Motor neuron (in vitro differentiated cells): ENCODE data around the gene F11. TPM values are rescaled to one million over a fixed set of nuclear protein-coding genes. Genes with fewer than 3 reads are reported as not detected.
"Not testable (repeated sequence)": the region's sequence is repeated elsewhere in the genome, so short reads cannot be mapped to it uniquely, and the experiment has no call there.

ENCODE experiments used
- ATAC-seq, 8 experiments: fragments of 200-7000 bp; cut with Tn5 transposase; replicated peaks in 6 of 8; 2 replicates each; pipeline ENCODE4 v1.8.0; 2021; ENCODE audit warnings: mild to moderate bottlenecking in 8 of 8, moderate library complexity in 8 of 8
- H3K27ac ChIP-seq, 2 donors: fragments of 250-450 bp; sonication (Bioruptor Pico); 2 replicates each; pipeline ENCODE4 v1.9.0; 2021; ENCODE audit warnings: antibody characterized with exemption in 2 of 2, mild to moderate bottlenecking in 2 of 2, moderate library complexity in 1 of 2
- H3K4me1 ChIP-seq, 2 donors: fragments of 250-450 bp; sonication (Bioruptor Pico); replicated peaks in 1 of 2; 2 replicates each; pipeline ENCODE4 v1.6.1; 2021; ENCODE audit warnings: antibody characterized with exemption in 2 of 2, mild to moderate bottlenecking in 2 of 2, moderate library complexity in 1 of 2
- H3K4me3 ChIP-seq, 5 donors: fragments of 250-450 bp; sonication (Bioruptor Pico); 2 replicates each; pipeline ENCODE4 v1.9.0; 2021; ENCODE audit warnings: antibody characterized with exemption in 5 of 5, mild to moderate bottlenecking in 5 of 5, moderate library complexity in 4 of 5
- WGBS, 10 experiments: fragments of 450-650 bp; shearing (Covaris generic); methylation state at CpG; one replicate each; pipeline ENCODE4 v1.0.0; 2022; 5-methylcytosine and 5-hydroxymethylcytosine counted together
- in situ Hi-C, 9 experiments: fragments of 400-800 bp; cut with MboI; loops; one replicate each; pipeline ENCODE4 v1.15.0; 2021; ENCODE audit warnings: low sequenced_read_pairs in 9 of 9, low pct_unique_long_range_greater_than_20kb in 2 of 9; ENCODE audit not compliant: unreplicated experiment in 9 of 9
- total RNA-seq, 8 experiments: library from RNA; unstranded; fragments of 300-600 nt; gene quantifications; 2 replicates each; pipeline versions ENCODE4 v1.2.3 to v1.2.4, GENCODE V29; 2022

F11 gene
- total RNA-seq, 8 experiments from 2014 or later = 0.21 to 1.2 (median 0.26) TPM; not detected in 2

DNA sequence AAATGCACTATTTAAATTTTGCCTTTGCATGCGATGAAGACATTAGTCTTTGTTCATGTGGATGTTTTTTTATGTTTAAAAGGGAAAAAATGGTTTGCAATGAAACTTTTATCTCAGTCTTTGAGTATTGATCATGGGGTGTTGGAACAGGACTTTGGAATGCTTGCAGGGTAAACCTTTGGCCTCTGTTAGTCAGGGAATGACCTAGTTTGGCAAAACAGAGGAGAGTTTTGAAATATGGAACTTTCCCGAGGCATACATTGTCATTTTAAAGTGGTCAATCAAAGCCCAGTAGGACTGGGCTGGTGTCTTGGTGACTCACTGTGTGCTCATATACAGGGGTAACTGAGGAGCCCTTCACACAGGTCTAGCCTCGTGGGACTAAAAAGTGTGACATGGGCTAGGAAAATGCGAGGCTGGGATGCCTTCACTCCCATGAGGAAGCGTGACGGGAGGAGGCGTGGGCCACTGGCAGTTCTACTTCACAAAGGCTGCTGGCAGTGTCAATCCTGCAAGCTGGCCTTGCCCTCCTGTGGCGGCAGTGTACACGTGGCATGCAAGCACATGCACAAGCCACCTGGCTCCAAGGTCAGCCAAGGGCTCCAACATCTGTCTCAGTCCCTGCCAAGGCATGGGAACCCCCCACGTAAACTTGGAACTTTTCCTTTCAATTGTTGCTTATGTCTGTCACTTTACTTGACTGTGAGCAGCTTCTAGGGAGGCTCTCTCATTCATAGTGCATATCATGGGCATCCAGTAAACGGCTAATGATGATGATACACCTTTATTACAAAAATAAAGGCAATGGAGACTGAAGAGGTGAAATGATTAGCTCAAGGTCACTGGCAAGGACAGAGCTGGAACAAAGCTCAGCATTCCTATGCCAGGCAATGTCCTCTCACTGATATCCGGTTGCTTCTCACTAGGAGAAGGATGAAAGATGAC lies 5.2 kb upstream of the F11 start:
- ATAC-seq = peak in 1 of 8 experiments; percentile 33
- H3K4me1 ChIP-seq = peaks cover 5 to 6% of the 10 kb centered on the region in 2 donors
- in situ Hi-C loops = no loop called here

DNA sequence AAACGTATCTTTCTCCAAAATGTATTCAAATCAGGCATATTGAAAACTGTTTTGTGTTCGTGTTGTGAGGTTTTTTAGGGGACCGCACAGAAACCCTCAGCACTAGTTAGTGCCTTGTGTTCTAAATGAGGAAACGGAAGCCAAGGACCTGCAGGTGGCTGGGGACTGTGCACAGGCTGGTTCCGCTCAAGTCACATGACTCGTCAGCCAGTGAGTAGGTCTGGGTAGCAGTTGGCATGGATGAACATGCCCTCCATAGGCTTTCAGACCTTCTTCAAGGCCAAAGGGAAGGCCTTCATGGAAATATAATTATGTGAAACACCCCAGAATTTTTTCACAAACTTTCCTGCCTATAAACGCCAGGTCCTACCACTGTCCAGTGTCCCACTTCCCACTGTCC lies 1.3 kb upstream of the F11 start:
- WGBS, 10 experiments = 19 to 100% (median 68%) methylated on average over 2 to 6 of the region's 7 CpGs; no CpG with 5 or more reads in 4 of the 10 experiments
- Histone ChIP-seq H3K4me1 (peaks cover 8 to 21% of the 10 kb centered on the region in 2 donors), H3K27ac (no peak overlapping the region), H3K4me3 (no peak overlapping the region)
- ATAC-seq = no peak
- in situ Hi-C loops = no loop called here

More for the DNA sequence above, 5.2 kb upstream of the F11 start:
- Histone ChIP-seq H3K27ac (no peak overlapping the region), H3K4me3 (no peak overlapping the region)
- 13 to 93% (median 79%) methylated on average over 2 to 9 of the region's 12 CpGs; no CpG with 5 or more reads in 1 of the 10 experiments for WGBS, 10 experiments

DNA sequence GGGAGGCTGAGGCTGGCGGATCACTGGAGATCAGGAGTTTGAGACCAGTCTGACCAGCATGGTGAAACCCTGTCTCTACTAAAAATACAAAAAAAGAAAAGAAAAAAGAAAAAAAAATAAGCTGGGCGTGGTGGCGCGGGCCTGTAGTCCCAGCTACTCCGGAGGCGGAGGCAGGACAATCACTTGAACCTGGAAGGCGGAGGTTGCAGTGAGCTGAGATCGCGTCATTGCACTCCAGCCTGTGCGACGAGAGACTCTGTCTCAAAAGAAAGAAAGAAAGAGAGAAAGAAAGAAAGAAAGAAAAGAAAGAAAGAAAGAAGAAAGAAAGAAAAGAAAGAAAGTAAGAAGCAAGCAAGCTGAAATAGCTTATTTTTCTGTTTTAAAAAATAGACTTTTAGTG lies 739 bp upstream of the F11 start:
- peaks cover 8 to 21% of the 10 kb centered on the region in 2 donors for H3K4me1 ChIP-seq
- ATAC-seq, in situ Hi-C loops, H3K4me3 ChIP-seq: not testable (repeated sequence)
- peak overlapping the region in 1 of 2 donors; percentile 40 for H3K27ac ChIP-seq
- WGBS, 10 experiments = 61 to 91% (median 78%) methylated on average over 6 to 11 of the region's 11 CpGs

DNA sequence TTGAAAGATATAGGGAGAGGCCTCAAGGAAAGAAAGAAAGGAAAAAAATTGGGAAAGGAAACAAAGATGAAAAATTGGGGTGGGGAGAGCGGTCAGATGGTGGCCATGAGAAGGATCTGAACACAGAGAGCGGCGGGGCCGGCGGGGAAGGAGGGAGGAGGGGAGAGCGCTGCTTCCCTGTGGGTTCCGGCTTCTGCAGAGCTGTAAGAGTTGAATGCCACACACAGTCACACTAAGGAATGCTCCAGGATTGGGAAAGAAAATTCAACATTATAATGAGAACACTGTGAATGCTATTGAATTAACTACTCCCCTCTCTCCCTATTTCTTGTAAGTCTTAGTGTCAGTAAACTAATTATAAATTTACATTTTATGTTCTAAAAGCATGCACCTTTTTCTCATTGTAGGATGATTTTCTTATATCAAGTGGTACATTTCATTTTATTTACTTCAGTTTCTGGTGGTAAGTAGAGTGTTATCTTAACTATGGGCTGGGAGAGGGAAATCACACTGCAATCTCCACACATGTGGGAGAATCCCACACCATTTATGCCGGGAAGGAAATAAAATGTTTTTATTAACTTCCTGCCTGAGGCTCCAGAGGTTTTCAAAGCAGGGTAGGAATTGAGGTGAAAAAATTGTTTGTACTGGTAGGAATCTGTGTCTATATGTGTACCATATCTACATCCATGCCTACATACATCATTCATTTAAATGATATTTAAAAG lies 904 bp downstream of the F11 start:
- peak in 7 of 8 experiments; percentile 25 to 100 (median 94) for ATAC-seq
- Histone ChIP-seq H3K27ac (peak overlapping the region in 1 of 2 donors; percentile 61), H3K4me1 (peaks cover 8 to 21% of the 10 kb centered on the region in 2 donors), H3K4me3 (peak overlapping the region; percentile 14 to 33 (median 26))
- WGBS, 10 experiments = 0 to 50% (median 15%) methylated on average over 1 to 7 of the region's 8 CpGs; no CpG with 5 or more reads in 1 of the 10 experiments
- in situ Hi-C loops = no loop called here

DNA sequence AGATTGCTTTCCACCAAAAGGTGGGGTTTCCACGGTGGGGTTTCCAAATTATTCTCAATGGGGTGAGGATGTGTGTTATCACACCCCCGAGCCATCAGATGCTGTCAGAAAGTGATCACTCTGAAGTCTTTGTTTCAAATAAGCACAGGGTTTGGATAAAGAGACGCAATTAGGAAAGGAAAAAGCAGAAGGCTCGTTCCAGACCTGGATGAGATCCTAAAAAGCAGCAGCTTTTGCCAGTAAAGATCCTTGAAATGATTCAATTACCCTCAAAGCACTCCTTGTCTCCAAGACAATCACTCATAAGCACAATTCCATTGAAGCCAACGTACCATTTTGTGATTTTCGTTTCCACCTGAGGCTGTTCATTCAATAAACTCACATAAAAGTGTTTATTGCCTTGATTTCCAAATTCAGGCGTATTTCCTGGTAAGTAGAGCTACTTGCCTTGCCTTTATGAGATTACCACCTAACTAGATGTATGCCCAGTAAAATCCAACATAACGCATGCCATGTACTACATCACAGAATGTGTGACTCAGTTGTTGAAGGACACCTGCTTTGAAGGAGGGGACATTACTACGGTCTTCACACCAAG lies 5.2 kb downstream of the F11 start:
- H3K27ac ChIP-seq = no peak overlapping the region
- 20 to 93% (median 79%) methylated on average over 3 to 8 of the region's 9 CpGs; no CpG with 5 or more reads in 2 of the 10 experiments for WGBS, 10 experiments
- no peak overlapping the region for H3K4me3 ChIP-seq
- no peak for ATAC-seq
- in situ Hi-C loops = no loop called here
- peaks cover 3 to 11% of the 10 kb centered on the region in 2 donors for H3K4me1 ChIP-seq

DNA sequence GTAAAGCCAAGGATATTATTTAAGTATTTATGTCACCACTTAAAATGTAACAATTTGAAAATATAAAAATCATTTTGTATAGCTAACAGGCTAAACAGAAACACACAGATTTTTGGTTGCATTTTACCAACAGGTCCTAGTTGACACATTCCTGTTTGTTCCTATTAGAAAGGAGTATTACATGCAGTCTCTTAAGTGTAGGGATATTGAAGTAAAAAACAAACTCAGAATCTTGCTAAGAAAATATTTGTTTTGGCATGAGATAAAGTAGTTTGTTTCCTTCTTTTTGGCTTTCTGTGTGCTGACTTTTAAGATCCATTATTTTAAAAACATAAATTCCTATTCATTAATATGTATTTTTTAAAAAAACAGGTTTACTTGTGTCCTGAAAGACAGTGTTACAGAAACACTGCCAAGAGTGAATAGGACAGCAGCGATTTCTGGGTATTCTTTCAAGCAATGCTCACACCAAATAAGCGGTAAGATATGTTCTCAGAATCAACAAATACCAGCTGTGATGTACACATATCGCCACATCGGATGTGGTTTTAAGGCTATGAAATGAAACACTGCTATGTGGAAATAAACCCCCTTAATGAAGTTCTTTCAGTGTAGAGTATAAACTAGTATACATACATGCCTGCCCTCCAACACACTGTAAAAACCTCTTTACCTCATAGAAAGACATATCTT lies 6.9 kb downstream of the F11 start:
- WGBS, 10 experiments = 4 to 100% (median 90%) methylated on average over 3 to 4 of the region's 4 CpGs
- Histone ChIP-seq H3K27ac (no peak overlapping the region), H3K4me1 (no peaks in the 10 kb centered on the region), H3K4me3 (no peak overlapping the region)
- ATAC-seq = no peak
- in situ Hi-C loops = no loop called here

DNA sequence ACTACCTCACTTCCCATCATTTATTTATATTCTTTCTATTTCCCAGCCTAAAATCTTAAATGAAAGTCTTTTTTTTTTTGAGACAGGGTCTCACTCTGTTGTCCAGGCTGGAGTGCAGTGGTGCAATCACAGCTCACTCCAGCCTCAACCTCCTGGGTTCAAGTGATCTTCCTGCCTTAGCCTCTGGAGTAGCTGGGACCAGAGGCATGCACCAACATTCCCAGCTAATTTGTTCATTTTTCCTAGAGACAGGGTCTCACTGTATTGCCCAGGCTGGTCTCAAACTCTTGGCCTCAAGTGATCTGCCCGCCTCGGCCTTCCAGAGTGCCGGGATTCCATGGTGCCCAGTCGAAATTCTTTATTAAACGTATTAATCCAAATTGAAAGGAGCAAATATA lies 7.4 kb downstream of the F11 start:
- ATAC-seq, H3K27ac ChIP-seq, in situ Hi-C loops, H3K4me3 ChIP-seq, H3K4me1 ChIP-seq: not testable (repeated sequence)
- 34 to 100% (median 72%) methylated on average over 1 to 5 of the region's 5 CpGs; no CpG with 5 or more reads in 1 of the 10 experiments for WGBS, 10 experiments

DNA sequence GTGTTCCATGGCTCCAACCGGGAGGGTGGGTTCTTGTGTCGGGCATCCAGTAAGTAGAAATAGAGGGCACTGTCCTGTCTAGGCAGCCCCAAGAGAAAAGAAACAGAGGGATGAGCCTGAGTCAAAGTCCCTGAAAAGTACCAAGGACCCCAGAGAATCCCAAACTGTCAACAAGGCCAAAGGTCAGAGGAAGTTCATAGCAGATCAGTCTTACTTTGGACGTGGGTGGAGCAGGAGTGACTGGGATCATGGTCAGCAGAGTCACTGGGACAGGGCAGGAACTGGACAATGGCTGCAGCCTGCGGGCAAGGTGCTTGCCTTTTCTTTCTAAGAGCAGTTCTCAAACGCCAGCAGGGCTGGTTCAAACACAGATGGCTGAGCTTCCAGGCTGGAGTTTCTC lies 17.3 kb downstream of the F11 start:
- Histone ChIP-seq H3K4me3 (no peak overlapping the region), H3K4me1 (no peaks in the 10 kb centered on the region), H3K27ac (no peak overlapping the region)
- 0 to 94% (median 57%) methylated on average over 1 to 5 of the region's 5 CpGs; no CpG with 5 or more reads in 3 of the 10 experiments for WGBS, 10 experiments
- ATAC-seq = no peak
- in situ Hi-C loops = loop anchor here in 3 of 9 experiments (25.0 kb wide), 1 partner anchor 304 kb away; no protein-coding TSS in a partner anchor

DNA sequence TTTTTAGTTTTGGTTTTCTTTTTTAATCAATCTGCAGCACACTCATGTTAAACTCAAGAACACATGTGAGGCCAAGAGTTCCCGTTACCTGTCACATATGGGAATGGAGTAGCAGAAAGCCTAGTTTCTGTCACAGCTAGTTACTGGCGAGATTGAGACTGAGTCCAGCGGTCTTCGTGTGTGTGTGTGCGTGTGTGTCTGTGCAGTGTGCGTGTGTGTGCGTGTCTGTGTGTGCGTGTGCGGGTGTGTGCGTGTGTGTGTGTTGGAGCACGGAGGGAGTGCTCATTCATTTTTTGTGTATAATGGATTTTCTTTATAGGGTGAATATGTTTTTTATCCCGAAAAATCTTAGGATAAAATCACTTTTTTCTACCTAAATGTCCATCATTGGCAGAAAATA lies 19.2 kb downstream of the F11 start:
- WGBS, 10 experiments = 0 to 100% (median 83%) methylated on average over 1 to 12 of the region's 12 CpGs; no CpG with 5 or more reads in 1 of the 10 experiments
- Histone ChIP-seq H3K4me3 (no peak overlapping the region), H3K27ac (no peak overlapping the region), H3K4me1 (no peaks in the 10 kb centered on the region)
- in situ Hi-C loops = loop anchor here in 3 of 9 experiments (25.0 kb wide), 1 partner anchor 302 kb away; no protein-coding TSS in a partner anchor
- ATAC-seq = no peak

DNA sequence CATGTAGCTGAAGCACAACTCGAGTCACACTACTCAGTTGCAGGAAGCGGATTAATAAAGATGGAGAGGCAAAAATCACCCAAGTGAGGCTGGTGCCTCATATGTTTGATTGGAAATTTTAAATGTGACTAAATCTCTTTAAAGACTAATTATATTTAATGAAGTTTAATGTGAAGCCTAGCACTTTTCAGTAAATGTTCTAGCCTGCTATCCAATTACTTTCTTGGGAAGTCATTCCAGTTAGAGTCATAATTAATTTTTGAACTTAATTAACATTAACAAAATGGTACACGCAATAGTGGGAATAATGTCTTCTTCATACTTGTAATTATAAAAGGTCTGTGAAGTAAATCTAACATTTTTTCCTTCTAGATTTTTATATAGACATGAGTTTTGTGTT lies 20.6 kb downstream of the F11 start:
- Histone ChIP-seq H3K4me1 (no peaks in the 10 kb centered on the region), H3K27ac (no peak overlapping the region), H3K4me3 (no peak overlapping the region)
- no peak for ATAC-seq
- WGBS, 10 experiments = 0 to 100% (median 80%) methylated on average over 1 to 3 of the region's 3 CpGs; no CpG with 5 or more reads in 1 of the 10 experiments
- in situ Hi-C loops = loop anchor here in 3 of 9 experiments (25.0 kb wide), 1 partner anchor 301 kb away; no protein-coding TSS in a partner anchor

DNA sequence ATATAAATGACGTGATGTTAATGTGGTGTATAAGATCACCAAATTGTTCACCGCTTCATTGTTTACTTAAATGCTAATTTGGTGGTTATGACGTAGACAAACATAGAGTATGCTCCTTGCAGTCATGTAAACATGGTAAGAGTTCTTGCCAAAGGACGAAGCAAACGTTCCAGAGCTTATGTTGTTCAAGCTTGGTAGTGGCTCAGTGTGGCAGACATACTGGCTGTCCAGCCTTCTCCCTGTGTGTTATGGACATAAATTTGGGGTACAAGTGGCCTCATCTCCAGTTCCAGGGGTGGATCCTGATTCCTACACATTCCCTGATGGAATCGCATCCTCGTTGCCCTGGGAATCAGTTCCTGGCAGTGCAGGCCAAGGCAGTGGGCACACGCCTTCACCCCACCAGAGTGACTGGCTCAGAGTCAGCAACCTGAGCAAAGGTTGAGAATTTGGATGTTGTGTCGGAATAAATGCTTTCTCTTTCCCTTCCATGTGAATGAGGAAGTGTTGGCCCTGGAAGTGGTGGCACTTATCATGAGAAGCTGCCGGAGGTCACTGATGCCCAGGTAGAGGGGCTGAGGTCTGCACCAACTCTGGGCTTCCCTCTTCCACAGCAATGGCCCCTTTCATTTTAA lies 25.4 kb downstream of the F11 start:
- ATAC-seq = no peak

More for the DNA sequence above, 25.4 kb downstream of the F11 start:
- Histone ChIP-seq H3K27ac (no peak overlapping the region), H3K4me3 (no peak overlapping the region), H3K4me1 (no peaks in the 10 kb centered on the region)
- in situ Hi-C loops = loop anchor here in 5 of 9 experiments (10.0 to 25.0 kb wide), 2 partner anchors 293 to 296 kb away; no protein-coding TSS in a partner anchor
- 10 to 100% (median 86%) methylated on average over 2 to 9 of the region's 10 CpGs; no CpG with 5 or more reads in 1 of the 10 experiments for WGBS, 10 experiments
